GM19463 (cell line): ENCODE measurements around the gene BMPR1B.
"Not testable (repeated sequence)": the region's sequence is repeated elsewhere in the genome, so short reads cannot be mapped to it uniquely, and the experiment has no call there.

Experiments used
- ATAC-seq: cut with Tn5 transposase; IDR thresholded peaks from one replicate; pipeline ENCODE4 v1.9.1; 2021; ENCODE audit warnings: mild to moderate bottlenecking, moderate library complexity; ENCODE audit not compliant: unreplicated experiment

BMPR1B gene

DNA sequence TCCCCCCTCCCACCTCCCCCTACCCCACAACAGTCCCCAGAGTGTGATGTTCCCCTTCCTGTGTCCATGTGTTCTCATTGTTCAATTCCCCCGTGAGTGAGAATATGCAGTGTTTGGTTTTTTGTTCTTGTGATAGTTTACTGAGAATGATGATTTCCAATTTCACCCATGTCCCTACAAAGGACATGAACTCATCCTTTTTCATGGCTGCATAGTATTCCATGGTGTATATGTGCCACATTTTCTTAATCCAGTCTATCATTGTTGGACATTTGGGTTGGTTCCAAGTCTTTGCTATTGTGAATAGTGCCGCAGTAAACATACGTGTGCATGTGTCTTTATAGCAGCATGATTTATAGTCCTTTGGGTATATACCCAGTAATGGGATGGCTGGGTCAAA lies 413.6 kb downstream of the BMPR1B start:
- ATAC-seq, result not testable (repeated sequence)

DNA sequence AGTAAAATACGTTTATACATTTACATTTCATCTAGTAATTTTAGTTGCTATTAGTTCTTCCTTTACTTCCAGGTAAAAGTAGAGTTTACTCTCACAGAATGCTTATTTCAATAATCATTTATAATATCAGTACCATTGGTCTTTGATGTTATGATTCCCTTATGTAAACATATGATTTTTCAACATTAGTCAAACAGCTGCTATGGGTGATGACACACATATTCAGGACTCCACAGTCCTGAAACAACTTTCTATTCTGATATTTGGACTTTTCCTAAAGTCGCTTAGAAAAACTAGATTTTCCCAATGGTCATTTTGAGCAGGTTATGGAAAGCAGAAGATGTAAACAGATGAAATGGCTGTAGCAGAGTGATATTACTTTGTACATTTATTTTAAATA lies 421.2 kb downstream of the BMPR1B start:
- no peak for ATAC-seq

DNA sequence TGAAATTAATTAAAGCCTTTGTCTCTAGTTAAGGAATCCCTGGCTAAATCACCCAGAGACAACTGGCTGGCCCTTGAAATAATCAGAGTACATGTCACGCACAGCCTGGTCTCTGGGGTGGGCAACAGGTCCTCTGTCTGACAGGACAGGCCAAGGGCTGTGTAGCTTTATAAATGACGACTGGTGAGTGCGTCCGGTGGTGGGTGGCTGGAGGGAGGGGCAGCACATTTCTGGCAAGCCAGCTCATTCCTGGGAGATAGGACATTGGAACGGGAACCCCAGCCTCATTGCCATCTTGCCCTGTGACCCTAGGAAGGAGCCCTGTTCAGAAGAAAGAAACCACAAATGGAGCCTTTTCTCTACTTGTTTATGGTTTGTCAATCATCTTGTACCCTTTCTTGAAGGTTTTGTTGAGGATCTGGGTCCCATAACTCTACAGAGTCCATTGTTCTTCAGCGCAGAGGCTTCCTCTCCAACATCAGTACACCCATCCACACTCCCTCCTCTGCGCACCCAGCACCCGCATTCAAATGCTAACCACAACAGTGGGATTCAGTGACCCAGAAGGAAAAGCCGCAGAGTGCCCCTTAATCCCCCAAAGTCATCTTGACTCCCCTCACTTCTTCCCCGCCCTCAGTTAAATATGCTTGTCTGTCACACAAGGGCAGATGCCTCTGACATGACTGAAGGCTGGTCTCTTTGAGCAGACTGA lies 422.9 kb downstream of the BMPR1B start:
- no peak for ATAC-seq

DNA sequence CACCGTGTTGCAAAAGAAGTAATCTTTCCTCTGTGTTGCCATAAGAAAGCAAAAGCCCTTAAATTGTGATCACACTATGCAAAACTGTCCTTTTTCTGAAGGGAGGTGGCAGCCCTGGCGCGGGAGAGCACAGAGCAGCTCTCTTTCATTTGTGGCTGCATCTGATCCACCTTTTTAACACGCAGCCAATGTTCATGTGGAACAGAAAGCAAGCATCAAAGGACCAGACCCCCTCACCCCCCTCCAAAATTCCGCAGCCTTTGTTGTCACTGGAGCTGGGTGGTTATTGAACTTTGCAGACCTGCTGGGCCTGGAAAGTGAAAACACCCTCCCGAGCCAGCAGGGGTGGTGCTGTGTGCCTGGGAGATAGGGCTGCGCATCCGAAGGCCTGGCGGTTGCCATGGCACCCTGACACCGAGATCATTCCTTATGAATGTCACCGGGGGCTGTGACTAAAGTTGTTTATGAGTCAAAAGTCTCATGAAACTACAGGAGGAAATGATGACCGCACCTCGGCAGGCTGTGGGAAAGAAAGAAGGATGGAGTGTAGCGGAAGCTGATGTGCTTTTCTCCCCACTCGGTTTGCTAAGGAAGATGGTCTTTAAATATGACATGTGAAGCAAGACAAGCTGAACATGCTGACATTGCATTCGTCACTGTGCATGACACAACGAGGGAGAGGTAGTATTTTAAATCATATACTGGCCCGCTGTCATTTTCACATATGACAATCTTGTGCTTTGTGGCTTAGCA lies 423.7 kb downstream of the BMPR1B start:
- ATAC-seq, result no peak

DNA sequence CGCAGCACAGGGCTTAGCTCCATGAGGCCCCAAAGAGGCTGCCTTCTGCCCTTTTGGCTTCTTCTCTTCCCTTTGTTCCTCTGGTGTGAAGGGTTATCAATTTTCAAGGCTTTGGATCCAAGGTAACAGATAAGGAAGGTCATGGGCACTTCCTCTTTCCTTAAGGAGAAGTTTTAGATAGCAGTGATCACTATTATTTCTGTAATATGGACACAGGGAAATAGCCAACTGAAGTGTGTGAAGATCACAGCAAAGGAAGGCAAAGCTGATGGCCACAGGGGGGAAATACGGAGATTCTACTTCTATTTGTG lies 424.2 kb downstream of the BMPR1B start:
- no peak for ATAC-seq

DNA sequence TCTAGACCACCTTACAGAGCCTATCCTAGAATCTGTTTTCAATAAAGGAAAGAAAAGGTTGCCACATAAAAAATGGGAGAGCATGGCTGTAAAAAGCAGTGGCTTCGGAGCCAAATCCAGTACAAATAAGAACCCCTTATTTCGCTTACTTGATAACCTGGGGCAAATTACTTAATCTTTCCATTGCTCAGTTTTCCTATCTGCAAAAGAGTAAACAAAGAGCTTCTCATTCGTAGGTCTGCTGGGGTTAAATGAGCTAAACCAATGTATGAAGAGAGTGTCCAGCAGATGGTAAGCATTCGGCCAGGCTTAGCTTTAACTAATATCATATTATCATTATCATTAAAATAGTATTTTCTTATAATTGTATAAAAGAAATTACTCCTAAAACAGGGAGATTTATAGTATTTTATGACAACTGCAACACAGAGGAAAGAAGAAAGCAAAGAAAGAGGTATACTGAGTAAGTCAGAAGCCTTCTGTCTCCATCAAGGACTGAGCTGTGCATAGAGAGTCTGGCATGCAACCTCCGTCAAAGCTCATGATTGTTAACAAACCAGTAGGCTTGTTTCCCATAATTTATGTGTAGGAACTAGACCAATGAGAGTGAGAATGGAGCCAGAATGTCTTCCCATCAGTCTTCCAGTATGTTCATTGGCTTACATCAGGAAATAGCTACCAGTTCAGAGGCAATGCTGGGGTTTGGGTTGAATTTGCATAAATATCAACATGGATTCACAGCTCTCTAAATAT lies 426.1 kb downstream of the BMPR1B start:
- no peak for ATAC-seq

DNA sequence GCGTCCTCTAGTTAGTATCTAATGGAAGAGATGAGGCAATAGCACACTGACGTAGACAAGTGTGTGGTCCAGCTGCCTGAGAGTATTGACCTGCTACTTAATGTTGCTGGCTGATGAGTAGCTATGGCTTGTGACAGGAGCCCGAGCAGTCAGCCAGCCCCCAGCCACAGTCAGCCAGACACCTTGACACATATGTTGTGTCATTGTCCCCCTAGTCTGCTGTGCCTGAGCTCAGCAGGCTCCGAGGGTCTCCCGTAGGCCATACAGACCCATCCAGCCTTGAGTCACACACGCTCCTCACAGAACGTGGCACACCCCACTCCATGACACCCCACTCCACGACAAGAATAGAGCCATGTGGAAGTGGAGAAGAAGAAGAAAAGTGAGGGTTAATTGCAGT lies 428.9 kb downstream of the BMPR1B start:
- no peak for ATAC-seq

DNA sequence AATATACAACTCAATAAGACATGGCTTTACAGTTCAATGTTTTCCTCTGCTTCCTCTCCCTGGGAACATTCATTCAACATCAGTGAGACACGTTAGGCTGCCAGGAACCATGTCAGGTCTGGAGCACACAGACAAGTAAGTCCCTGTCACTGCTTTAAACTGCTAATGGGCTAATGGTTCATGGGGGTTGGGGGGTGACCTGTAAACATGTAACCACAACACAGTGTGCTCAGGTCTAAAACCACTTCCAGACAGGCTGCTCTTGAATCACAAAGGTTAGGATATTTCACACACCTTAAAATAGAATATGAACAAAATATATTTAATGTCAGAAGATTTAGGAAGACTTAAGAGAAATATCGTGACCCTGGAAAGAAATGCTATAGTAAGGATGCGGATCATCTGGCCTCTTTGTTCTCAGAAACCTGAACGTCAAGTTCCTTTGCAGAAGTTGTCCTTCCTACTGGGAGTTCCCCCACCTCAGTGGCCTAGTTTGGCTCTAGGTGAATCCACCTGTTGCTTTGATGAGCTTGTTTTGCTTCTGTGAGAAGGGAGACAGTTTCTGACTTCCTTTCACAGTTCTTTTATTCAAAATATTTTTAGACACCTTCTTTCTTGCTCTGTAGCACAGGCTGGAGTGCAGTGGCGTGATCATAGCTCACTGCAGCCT lies 431.1 kb downstream of the BMPR1B start:
- ATAC-seq, result no peak

DNA sequence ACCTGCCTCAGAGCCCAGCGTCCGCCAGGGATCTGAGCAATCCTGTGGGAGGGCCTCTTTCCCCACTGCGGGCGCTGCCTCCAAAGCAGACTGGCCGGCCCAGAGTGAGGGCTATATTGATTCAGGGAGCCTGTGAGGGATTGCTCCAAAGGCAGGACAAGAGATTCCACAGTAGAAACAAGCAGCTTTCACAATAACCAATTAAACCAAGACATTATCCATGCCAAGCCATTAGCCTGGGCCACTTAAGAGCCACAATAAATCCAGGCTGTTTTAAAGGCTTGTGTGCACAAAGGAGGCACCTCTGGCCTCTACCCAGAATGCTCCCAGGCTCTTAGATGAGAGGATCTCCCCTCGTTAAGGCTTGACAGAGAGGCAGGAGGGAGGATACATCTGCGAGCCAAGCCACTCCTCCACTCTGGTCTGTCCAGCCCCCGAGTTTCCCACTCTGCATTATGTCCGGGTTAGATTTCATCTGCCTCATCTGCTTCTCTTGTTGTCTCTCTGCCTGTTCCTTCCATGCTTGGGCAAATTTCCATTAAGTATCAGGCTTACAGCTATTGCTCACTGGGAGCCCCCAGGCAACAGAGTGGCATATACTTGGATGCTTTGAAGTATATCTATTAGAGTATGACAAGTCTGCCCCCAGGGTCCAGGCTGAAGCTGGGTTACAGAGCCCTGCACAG lies 433.1 kb downstream of the BMPR1B start:
- ATAC-seq, result no peak

DNA sequence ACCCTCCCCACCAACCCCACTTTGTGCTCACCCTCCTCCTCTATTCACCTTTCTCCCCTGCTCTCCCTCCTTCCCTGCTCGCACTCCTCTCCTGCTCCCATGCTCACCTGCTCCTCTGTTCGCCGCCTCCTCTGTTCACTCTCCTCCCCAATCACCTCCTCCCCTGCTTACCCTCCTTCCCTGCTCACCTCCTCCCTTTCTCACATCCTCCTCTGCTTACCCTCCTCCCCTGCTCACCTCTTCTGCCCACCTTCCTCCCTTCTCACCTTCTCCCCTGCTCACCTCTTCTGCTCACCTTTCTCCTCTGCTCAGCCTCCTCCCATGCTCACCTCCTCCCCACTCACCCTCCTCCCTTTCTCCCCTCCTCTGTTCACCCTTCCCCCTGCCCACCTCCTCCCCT lies 433.8 kb downstream of the BMPR1B start:
- ATAC-seq, result no peak

DNA sequence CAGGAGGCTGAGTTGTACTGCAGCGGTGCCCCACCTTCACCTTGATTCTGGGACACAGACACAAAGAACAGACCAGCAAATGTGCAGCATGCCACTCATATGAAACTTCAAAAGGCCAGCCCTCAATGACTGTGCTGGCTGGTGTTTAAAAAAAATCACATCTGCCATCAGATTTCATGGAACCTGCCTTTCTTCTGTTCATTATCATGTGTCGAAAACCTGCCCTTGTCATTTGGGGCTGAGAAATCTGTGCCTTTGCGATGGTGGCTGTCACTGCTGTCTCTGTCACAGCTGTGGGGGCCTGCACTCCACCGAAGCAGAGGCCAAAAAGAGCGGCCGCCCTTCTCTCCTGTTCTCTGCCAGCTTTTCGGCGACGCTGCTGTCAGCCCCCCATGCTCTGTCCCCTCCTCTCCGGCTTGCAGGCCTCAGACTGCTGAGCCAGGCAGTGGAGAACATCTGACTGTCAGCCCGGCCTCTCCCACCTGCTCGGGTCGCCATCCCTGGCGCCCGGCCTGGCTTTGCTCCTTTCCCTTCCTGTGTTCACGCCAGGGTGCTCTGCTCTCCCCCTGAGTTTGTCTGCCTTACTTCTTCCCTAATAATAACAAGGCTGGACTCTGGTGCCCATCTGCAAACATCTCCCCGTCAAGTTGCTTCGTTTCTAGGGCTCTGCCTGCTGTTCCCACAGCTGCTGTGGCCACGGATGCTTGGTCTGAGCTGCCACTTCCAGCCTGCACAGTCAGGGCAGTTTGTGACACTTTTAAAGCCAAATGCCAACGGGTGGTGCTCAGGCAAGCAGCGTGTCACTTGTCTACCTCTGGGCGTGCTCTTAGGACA lies 435.9 kb downstream of the BMPR1B start:
- no peak for ATAC-seq

DNA sequence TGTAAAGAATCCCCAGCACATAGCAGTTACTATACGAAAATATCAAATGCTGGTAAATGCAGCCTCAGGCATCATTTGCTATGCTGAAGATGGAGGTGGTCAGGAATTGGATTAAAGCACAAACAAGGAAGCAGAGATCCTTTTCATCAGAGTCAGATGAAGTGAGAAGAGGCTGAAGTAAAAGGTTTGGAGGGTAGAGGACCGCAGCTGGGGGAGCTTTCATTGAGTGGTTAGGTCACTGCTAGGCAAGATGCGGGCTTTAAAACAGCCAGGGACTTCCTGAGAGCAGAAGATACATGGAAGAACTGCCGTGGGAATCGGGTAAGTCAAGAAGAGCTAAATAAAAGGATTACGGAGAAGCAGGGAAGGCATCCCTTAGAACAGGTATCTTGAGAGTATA lies 439.6 kb downstream of the BMPR1B start:
- no peak for ATAC-seq

DNA sequence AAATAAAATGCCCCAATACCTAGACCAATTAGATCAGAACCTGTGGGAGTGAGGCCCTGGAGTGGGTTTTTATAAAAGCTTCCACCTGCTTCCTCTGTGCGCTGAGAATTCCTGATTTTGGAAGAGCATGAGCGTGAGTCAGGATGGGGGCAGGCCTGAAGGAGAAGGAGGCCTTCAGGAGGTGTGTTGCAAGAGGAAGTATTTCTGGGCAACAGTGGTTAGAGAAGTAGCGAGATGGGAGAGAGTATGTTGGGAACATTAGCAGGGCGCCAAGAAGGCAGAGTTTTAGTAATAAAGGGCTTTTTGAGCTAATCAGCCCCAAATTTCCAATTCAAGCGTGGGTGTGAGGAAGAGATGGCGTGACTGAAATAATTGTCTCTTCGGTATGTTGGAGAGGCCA lies 441.2 kb downstream of the BMPR1B start:
- ATAC-seq, result no peak

DNA sequence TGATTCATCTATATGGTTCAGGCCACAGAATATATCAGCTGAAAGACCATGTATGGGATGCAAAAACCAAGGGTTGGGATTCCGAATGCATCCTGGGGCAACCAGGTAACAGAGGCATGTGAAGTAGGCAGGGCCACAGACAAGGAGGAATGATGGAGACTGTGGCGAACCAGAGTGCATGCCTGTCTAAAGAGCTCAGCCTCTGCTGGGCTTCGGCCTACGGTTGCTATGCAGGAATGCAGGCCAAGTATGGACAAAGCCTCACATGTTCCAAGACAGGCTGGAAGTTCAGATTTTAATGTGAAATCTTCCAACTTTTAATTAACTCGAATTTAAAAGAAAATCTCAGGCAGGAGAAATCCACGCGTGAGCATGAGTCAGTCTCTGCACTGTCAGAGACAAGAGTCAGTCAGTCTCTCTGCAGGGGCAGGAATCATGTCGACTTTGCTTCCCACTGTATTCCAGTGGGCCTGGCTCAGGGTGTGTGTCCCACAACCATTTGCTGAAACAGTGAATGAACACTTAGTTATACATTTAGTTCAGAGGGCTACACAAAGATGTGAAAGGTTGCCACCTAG lies 446.6 kb downstream of the BMPR1B start:
- no peak for ATAC-seq

DNA sequence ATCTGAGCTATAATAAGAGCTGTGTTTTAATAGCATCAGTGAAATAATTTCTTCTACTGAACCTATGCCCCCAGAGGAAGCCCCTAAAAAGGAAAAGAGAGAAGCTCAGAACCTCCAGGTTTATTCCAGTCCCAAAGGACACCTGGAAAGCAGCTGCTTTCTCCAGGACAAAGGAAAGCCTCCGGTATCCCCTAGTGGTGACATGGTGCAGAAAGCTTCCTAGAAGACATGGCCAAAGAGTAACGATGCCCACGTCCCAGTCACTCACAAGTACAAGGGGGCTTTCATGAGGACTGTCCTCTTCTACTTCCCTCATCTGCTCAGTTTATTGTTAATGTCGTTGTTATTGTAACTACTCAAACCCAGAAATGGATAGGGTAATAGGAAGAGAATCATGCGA lies 447.1 kb downstream of the BMPR1B start:
- no peak for ATAC-seq
